CD4-positive, CD25-positive, alpha-beta regulatory T cell (primary cell): ENCODE measurements around the gene KIF26B. TPM values are rescaled to one million over a fixed set of nuclear protein-coding genes. Genes with fewer than 3 reads are reported as not detected.

Experiments
- ATAC-seq, 2 donors: fragments of 150-1000 bp; cut with Tn5 transposase; one replicate each; pipeline ENCODE4 v1.10.0; 2021; ENCODE audit warnings: low read depth in 2 of 2, moderate number of reproducible peaks in 2 of 2, moderate library complexity in 1 of 2
- DNase-seq, 3 donors: peaks; one replicate each; pipeline versions ENCODE4 v3.0.0 to v3.0.0-alpha.2; 2012 to 2022; ENCODE audit warnings: mixed read lengths in 1 of 3
- H3K27ac ChIP-seq: one replicate; pipeline ENCODE4 v1.7.0; 2013; ENCODE audit warnings: mild to moderate bottlenecking, low read length; ENCODE audit not compliant: insufficient read depth, poor library complexity, severe bottlenecking
- H3K27me3 ChIP-seq: one replicate; pipeline ENCODE4 v1.7.0; 2013; ENCODE audit warnings: low read length; ENCODE audit not compliant: control insufficient read depth, insufficient read depth
- H3K36me3 ChIP-seq: one replicate; pipeline ENCODE4 v1.7.0; 2013; ENCODE audit warnings: mild to moderate bottlenecking, low read length, moderate library complexity; ENCODE audit not compliant: control insufficient read depth, insufficient read depth
- H3K4me1 ChIP-seq: 2 replicates; pipeline ENCODE4 v1.7.0; 2013; ENCODE audit warnings: mild to moderate bottlenecking, low read length; ENCODE audit not compliant: insufficient read depth, control insufficient read depth, poor library complexity, severe bottlenecking
- H3K4me3 ChIP-seq: one replicate; pipeline ENCODE4 v1.7.0; 2013; ENCODE audit warnings: low read depth, mild to moderate bottlenecking, low read length, moderate library complexity
- H3K9me3 ChIP-seq, 2 experiments: 1 replicate in 1 of 2; 2 replicates in 1 of 2; pipeline ENCODE4 v1.7.0; 2013; ENCODE audit warnings: low read length in 2 of 2, mild to moderate bottlenecking in 1 of 2, moderate library complexity in 1 of 2; ENCODE audit not compliant: control insufficient read depth in 2 of 2
- H3K27ac Mint-ChIP-seq, 3 donors: one replicate each; pipeline ENCODE4 v1.8.0; 2020 to 2022; ENCODE audit warnings: mild to moderate bottlenecking in 3 of 3, mixed read lengths in 3 of 3, moderate library complexity in 2 of 3
- H3K27me3 Mint-ChIP-seq: one replicate; pipeline ENCODE4 v1.8.0; 2022; ENCODE audit warnings: mild to moderate bottlenecking, mixed read lengths
- H3K36me3 Mint-ChIP-seq: one replicate; pipeline ENCODE4 v1.8.0; 2020; ENCODE audit warnings: mixed read lengths
- H3K4me1 Mint-ChIP-seq, 4 donors: one replicate each; pipeline ENCODE4 v1.8.0; 2020 to 2022; ENCODE audit warnings: mixed read lengths in 4 of 4, mild to moderate bottlenecking in 1 of 4
- H3K4me3 Mint-ChIP-seq, 4 donors: one replicate each; pipeline ENCODE4 v1.8.0; 2020 to 2022; ENCODE audit warnings: mild to moderate bottlenecking in 4 of 4, mixed read lengths in 4 of 4, moderate library complexity in 3 of 4
- H3K9me3 Mint-ChIP-seq, 7 donors: one replicate each; pipeline ENCODE4 v1.8.0; 2020 to 2022; ENCODE audit warnings: mixed read lengths in 7 of 7, mild to moderate bottlenecking in 3 of 7, moderate library complexity in 2 of 7
- polyA plus RNA-seq, 4 donors: library from polyadenylated mRNA; unstranded; fragments of 300-500 nt; fragmentation: Illumina TruSeq; gene quantifications; one replicate each; pipeline ENCODE4 v1.2.3, GENCODE V29; 2021
- total RNA-seq: library from RNA; stranded (reverse); gene quantifications from one replicate; pipeline ENCODE4 v1.2.3, GENCODE V29; 2022

KIF26B gene
- total and polyA plus RNA-seq, 5 donors from 2014 or later: not detected

GRCh38 chr1:245298781-245299180 lies 144.0 kb downstream of the KIF26B start:
- ATAC-seq (no peak), DNase-seq (no peak)
- peaks cover 0 to 2% (median 0%) of the 10 kb centered on the region in 7 donors for H3K9me3 Mint-ChIP-seq
- H3K4me1 Mint-ChIP-seq: no peaks in the 10 kb centered on the region
- H3K36me3 Mint-ChIP-seq: no peaks in the 10 kb centered on the region
- no peaks in the 10 kb centered on the region for H3K9me3 ChIP-seq
- no peaks in the 10 kb centered on the region for H3K27me3 Mint-ChIP-seq
- H3K4me3 ChIP-seq: no peak overlapping the region
- H3K27ac Mint-ChIP-seq: no peak overlapping the region
- H3K36me3 ChIP-seq: no peaks in the 10 kb centered on the region
- H3K27ac ChIP-seq: no peak overlapping the region
- H3K4me1 ChIP-seq: no peaks in the 10 kb centered on the region
- H3K27me3 ChIP-seq: no peaks in the 10 kb centered on the region
- H3K4me3 Mint-ChIP-seq: no peak overlapping the region

- no peaks in the 10 kb centered on the region for H3K27me3 ChIP-seq
- ATAC-seq (no peak), DNase-seq (no peak)
- peaks cover 0 to 2% (median 0%) of the 10 kb centered on the region in 7 donors for H3K9me3 Mint-ChIP-seq
- H3K4me3 ChIP-seq: no peak overlapping the region
- H3K9me3 ChIP-seq: no peaks in the 10 kb centered on the region
- no peaks in the 10 kb centered on the region for H3K27me3 Mint-ChIP-seq
- no peaks in the 10 kb centered on the region for H3K36me3 Mint-ChIP-seq
- H3K4me1 ChIP-seq: no peaks in the 10 kb centered on the region
- H3K4me1 Mint-ChIP-seq: no peaks in the 10 kb centered on the region
- H3K27ac Mint-ChIP-seq: no peak overlapping the region
- H3K27ac ChIP-seq: no peak overlapping the region
- no peak overlapping the region for H3K4me3 Mint-ChIP-seq
- H3K36me3 ChIP-seq: no peaks in the 10 kb centered on the region
Measured at GRCh38 chr1:245301162-245301580, 146.4 kb downstream of the KIF26B start.

GRCh38 chr1:245301921-245302320 lies 147.1 kb downstream of the KIF26B start:
- Histone ChIP-seq H3K9me3 (no peaks in the 10 kb centered on the region), H3K4me1 (no peaks in the 10 kb centered on the region), H3K27me3 (no peaks in the 10 kb centered on the region), H3K27ac (no peak overlapping the region), H3K4me3 (no peak overlapping the region), H3K36me3 (no peaks in the 10 kb centered on the region)
- Mint-ChIP-seq H3K27me3 (no peaks in the 10 kb centered on the region), H3K9me3 (peaks cover 0 to 2% (median 0%) of the 10 kb centered on the region in 7 donors), H3K4me3 (no peak overlapping the region), H3K36me3 (no peaks in the 10 kb centered on the region), H3K27ac (no peak overlapping the region), H3K4me1 (no peaks in the 10 kb centered on the region)
- DNase-seq: no peak
- ATAC-seq: no peak

- H3K9me3 ChIP-seq: no peaks in the 10 kb centered on the region
- DNase-seq (no peak), ATAC-seq (no peak)
- Mint-ChIP-seq H3K4me1 (no peaks in the 10 kb centered on the region), H3K4me3 (no peak overlapping the region), H3K9me3 (peaks cover 0 to 2% (median 0%) of the 10 kb centered on the region in 7 donors), H3K27me3 (no peaks in the 10 kb centered on the region), H3K36me3 (no peaks in the 10 kb centered on the region), H3K27ac (no peak overlapping the region)
- H3K27me3 ChIP-seq: no peaks in the 10 kb centered on the region
- no peaks in the 10 kb centered on the region for H3K4me1 ChIP-seq
- H3K4me3 ChIP-seq: no peak overlapping the region
- no peak overlapping the region for H3K27ac ChIP-seq
- H3K36me3 ChIP-seq: no peaks in the 10 kb centered on the region
Measured at GRCh38 chr1:245304698-245305097, 149.9 kb downstream of the KIF26B start.

GRCh38 chr1:245306020-245306419 lies 151.2 kb downstream of the KIF26B start:
- Mint-ChIP-seq H3K4me1 (peaks cover 0 to 8% (median 2%) of the 10 kb centered on the region in 4 donors), H3K27ac (no peak overlapping the region), H3K4me3 (no peak overlapping the region), H3K27me3 (no peaks in the 10 kb centered on the region), H3K9me3 (peaks cover 0 to 2% (median 0%) of the 10 kb centered on the region in 7 donors), H3K36me3 (no peaks in the 10 kb centered on the region)
- H3K4me3 ChIP-seq: no peak overlapping the region
- no peak overlapping the region for H3K27ac ChIP-seq
- H3K4me1 ChIP-seq: peaks cover 4% of the 10 kb centered on the region
- DNase-seq: no peak
- no peaks in the 10 kb centered on the region for H3K9me3 ChIP-seq
- H3K27me3 ChIP-seq: no peaks in the 10 kb centered on the region
- ATAC-seq: no peak
- H3K36me3 ChIP-seq: no peaks in the 10 kb centered on the region

- no peaks in the 10 kb centered on the region for H3K27me3 Mint-ChIP-seq
- Histone ChIP-seq H3K27ac (no peak overlapping the region), H3K9me3 (no peaks in the 10 kb centered on the region), H3K36me3 (no peaks in the 10 kb centered on the region), H3K27me3 (no peaks in the 10 kb centered on the region), H3K4me1 (peaks cover 4% of the 10 kb centered on the region), H3K4me3 (no peak overlapping the region)
- H3K36me3 Mint-ChIP-seq: no peaks in the 10 kb centered on the region
- no peak overlapping the region for H3K4me3 Mint-ChIP-seq
- peaks cover 0 to 2% (median 0%) of the 10 kb centered on the region in 7 donors for H3K9me3 Mint-ChIP-seq
- ATAC-seq: no peak
- no peak overlapping the region for H3K27ac Mint-ChIP-seq
- peaks cover 0 to 11% (median 2%) of the 10 kb centered on the region in 4 donors for H3K4me1 Mint-ChIP-seq
- DNase-seq: no peak
Measured at GRCh38 chr1:245306628-245307410, 152.0 kb downstream of the KIF26B start.

- Mint-ChIP-seq H3K27me3 (no peaks in the 10 kb centered on the region), H3K36me3 (no peaks in the 10 kb centered on the region), H3K9me3 (peaks cover 0 to 1% (median 0%) of the 10 kb centered on the region in 7 donors), H3K4me3 (peak overlapping the region in 2 of 4 donors; percentile 78 to 86), H3K4me1 (peaks cover 0 to 11% (median 2%) of the 10 kb centered on the region in 4 donors), H3K27ac (peak overlapping the region in 2 of 3 donors; percentile 23 to 36)
- H3K9me3 ChIP-seq: no peaks in the 10 kb centered on the region
- H3K36me3 ChIP-seq: no peaks in the 10 kb centered on the region
- ATAC-seq (peak in 1 of 2 donors; percentile 28), DNase-seq (no peak)
- H3K4me1 ChIP-seq: peaks cover 4% of the 10 kb centered on the region
- peak overlapping the region; percentile 45 for H3K4me3 ChIP-seq
- no peak overlapping the region for H3K27ac ChIP-seq
- H3K27me3 ChIP-seq: no peaks in the 10 kb centered on the region
Measured at GRCh38 chr1:245310571-245311531, 156.1 kb downstream of the KIF26B start.
